ENCODE measurements around the gene CIT.
A peak's percentile ranks its signal among the peaks of the same experiment; 100 is the strongest.

Gene CIT

GRCh38 chr12:119876761-119877638 lies at the start of gene CIT:
Gene CIT (minus strand): TSS chr12:119877320. CDS start chr12:119876168, 1,152 bp downstream.
- no peaks in the 10 kb centered on the region for H3K4me1 ChIP-seq (ENCODE audit: insufficient read depth, insufficient read length)
- peaks cover 38% of the 10 kb centered on the region for H3K36me3 ChIP-seq (ENCODE audit: insufficient read depth, insufficient read length, low read length)
- TF ChIP-seq SUZ12 (IDR thresholded peaks at IDR 0.05; ENCODE audit: extremely low read depth, insufficient read depth, insufficient read length) (no peak), YY1 (IDR thresholded peaks at IDR 0.05; ENCODE audit: insufficient read depth, insufficient read length) (no peak), ZNF274 (IDR thresholded peaks at IDR 0.05; ENCODE audit: low read depth, low read length) (no peak)
- peak within 1 kb of the TSS; percentile 92 for H3K4me3 ChIP-seq (ENCODE audit: insufficient read length, low read depth)
- peak within 1 kb of the TSS; percentile 95 for H3K9ac ChIP-seq (ENCODE audit: insufficient read length, low read depth)
- H3K9me3 ChIP-seq (ENCODE audit: insufficient read depth, low read length): no peaks in the 10 kb centered on the region
- DNase-seq (ENCODE audit: low read depth, low spot score): peak; percentile 95
- no peaks in the 10 kb centered on the region for H3K27me3 ChIP-seq (ENCODE audit: insufficient read depth, insufficient read length)

- Histone ChIP-seq H3K36me3 (ENCODE audit: insufficient read depth, insufficient read length, low read length) (no peaks in the 10 kb centered on the region), H3K27me3 (ENCODE audit: insufficient read depth, insufficient read length) (no peaks in the 10 kb centered on the region), H3K4me1 (ENCODE audit: insufficient read depth, insufficient read length) (no peaks in the 10 kb centered on the region), H3K4me3 (ENCODE audit: insufficient read length, low read depth) (no peak overlapping the region), H3K9me3 (ENCODE audit: insufficient read depth, low read length) (peaks cover 4% of the 10 kb centered on the region; the same call in 1 of the 2 replicates), H3K9ac (ENCODE audit: insufficient read length, low read depth) (no peak overlapping the region)
- TF ChIP-seq ZNF274 (IDR thresholded peaks at IDR 0.05; ENCODE audit: low read depth, low read length): no peak
- TF ChIP-seq SUZ12 (IDR thresholded peaks at IDR 0.05; ENCODE audit: extremely low read depth, insufficient read depth, insufficient read length): no peak
- TF ChIP-seq YY1 (IDR thresholded peaks at IDR 0.05; ENCODE audit: insufficient read depth, insufficient read length): no peak
- DNase-seq (ENCODE audit: low read depth, low spot score): no peak
Measured at GRCh38 chr12:119925269-119925668, 48.1 kb upstream of the CIT start.

GRCh38 chr12:119920064-119920463 lies 42.9 kb upstream of the CIT start:
- Histone ChIP-seq H3K27me3 (ENCODE audit: insufficient read depth, insufficient read length) (no peaks in the 10 kb centered on the region), H3K9me3 (ENCODE audit: insufficient read depth, low read length) (peaks cover 4% of the 10 kb centered on the region; the same call in 1 of the 2 replicates), H3K9ac (ENCODE audit: insufficient read length, low read depth) (no peak overlapping the region), H3K4me1 (ENCODE audit: insufficient read depth, insufficient read length) (no peaks in the 10 kb centered on the region), H3K36me3 (ENCODE audit: insufficient read depth, insufficient read length, low read length) (no peaks in the 10 kb centered on the region), H3K4me3 (ENCODE audit: insufficient read length, low read depth) (no peak overlapping the region)
- no peak for DNase-seq (ENCODE audit: low read depth, low spot score)
- TF ChIP-seq ZNF274 (IDR thresholded peaks at IDR 0.05; ENCODE audit: low read depth, low read length) (no peak), YY1 (IDR thresholded peaks at IDR 0.05; ENCODE audit: insufficient read depth, insufficient read length) (no peak), SUZ12 (IDR thresholded peaks at IDR 0.05; ENCODE audit: extremely low read depth, insufficient read depth, insufficient read length) (no peak)

- no peak for TF ChIP-seq YY1 (IDR thresholded peaks at IDR 0.05; ENCODE audit: insufficient read depth, insufficient read length)
- TF ChIP-seq SUZ12 (IDR thresholded peaks at IDR 0.05; ENCODE audit: extremely low read depth, insufficient read depth, insufficient read length): no peak
- no peak for TF ChIP-seq ZNF274 (IDR thresholded peaks at IDR 0.05; ENCODE audit: low read depth, low read length)
- H3K36me3 ChIP-seq (ENCODE audit: insufficient read depth, insufficient read length, low read length): no peaks in the 10 kb centered on the region
- no peaks in the 10 kb centered on the region for H3K27me3 ChIP-seq (ENCODE audit: insufficient read depth, insufficient read length)
- H3K4me3 ChIP-seq (ENCODE audit: insufficient read length, low read depth): no peak overlapping the region
- no peak for DNase-seq (ENCODE audit: low read depth, low spot score)
- no peaks in the 10 kb centered on the region for H3K4me1 ChIP-seq (ENCODE audit: insufficient read depth, insufficient read length)
- peaks cover 4% of the 10 kb centered on the region; the same call in 1 of the 2 replicates for H3K9me3 ChIP-seq (ENCODE audit: insufficient read depth, low read length)
- H3K9ac ChIP-seq (ENCODE audit: insufficient read length, low read depth): no peak overlapping the region
Measured at GRCh38 chr12:119915894-119916510, 38.9 kb upstream of the CIT start.

- Histone ChIP-seq H3K4me1 (ENCODE audit: insufficient read depth, insufficient read length) (no peaks in the 10 kb centered on the region), H3K9ac (ENCODE audit: insufficient read length, low read depth) (no peak overlapping the region), H3K27me3 (ENCODE audit: insufficient read depth, insufficient read length) (no peaks in the 10 kb centered on the region), H3K36me3 (ENCODE audit: insufficient read depth, insufficient read length, low read length) (no peaks in the 10 kb centered on the region), H3K4me3 (ENCODE audit: insufficient read length, low read depth) (no peak overlapping the region), H3K9me3 (ENCODE audit: insufficient read depth, low read length) (no peaks in the 10 kb centered on the region)
- no peak for DNase-seq (ENCODE audit: low read depth, low spot score)
- TF ChIP-seq YY1 (IDR thresholded peaks at IDR 0.05; ENCODE audit: insufficient read depth, insufficient read length) (no peak), SUZ12 (IDR thresholded peaks at IDR 0.05; ENCODE audit: extremely low read depth, insufficient read depth, insufficient read length) (no peak), ZNF274 (IDR thresholded peaks at IDR 0.05; ENCODE audit: low read depth, low read length) (no peak)
Measured at GRCh38 chr12:119914666-119915065, 37.5 kb upstream of the CIT start.

- TF ChIP-seq SUZ12 (IDR thresholded peaks at IDR 0.05; ENCODE audit: extremely low read depth, insufficient read depth, insufficient read length): no peak
- TF ChIP-seq YY1 (IDR thresholded peaks at IDR 0.05; ENCODE audit: insufficient read depth, insufficient read length): no peak
- no peak for TF ChIP-seq ZNF274 (IDR thresholded peaks at IDR 0.05; ENCODE audit: low read depth, low read length)
Measured at GRCh38 chr12:119913536-119914330, 36.6 kb upstream of the CIT start.

More at GRCh38 chr12:119913536-119914330, 36.6 kb upstream of the CIT start:
- Histone ChIP-seq H3K9me3 (ENCODE audit: insufficient read depth, low read length) (no peaks in the 10 kb centered on the region), H3K9ac (ENCODE audit: insufficient read length, low read depth) (no peak overlapping the region), H3K27me3 (ENCODE audit: insufficient read depth, insufficient read length) (no peaks in the 10 kb centered on the region), H3K4me1 (ENCODE audit: insufficient read depth, insufficient read length) (no peaks in the 10 kb centered on the region), H3K36me3 (ENCODE audit: insufficient read depth, insufficient read length, low read length) (no peaks in the 10 kb centered on the region), H3K4me3 (ENCODE audit: insufficient read length, low read depth) (no peak overlapping the region)
- DNase-seq (ENCODE audit: low read depth, low spot score): no peak
